ENCODE measurements around the gene SLC22A23. TPM values are rescaled to one million over a fixed set of nuclear protein-coding genes. Genes with fewer than 3 reads are reported as not detected.
A peak's percentile ranks its signal among the peaks of the same experiment; 100 is the strongest.

The SLC22A23 gene
- polyA plus RNA-seq, 1 donor (not counting 4 experiments of a cell fraction or from before 2014, with no cell fraction given): 4.3 TPM

DNA sequence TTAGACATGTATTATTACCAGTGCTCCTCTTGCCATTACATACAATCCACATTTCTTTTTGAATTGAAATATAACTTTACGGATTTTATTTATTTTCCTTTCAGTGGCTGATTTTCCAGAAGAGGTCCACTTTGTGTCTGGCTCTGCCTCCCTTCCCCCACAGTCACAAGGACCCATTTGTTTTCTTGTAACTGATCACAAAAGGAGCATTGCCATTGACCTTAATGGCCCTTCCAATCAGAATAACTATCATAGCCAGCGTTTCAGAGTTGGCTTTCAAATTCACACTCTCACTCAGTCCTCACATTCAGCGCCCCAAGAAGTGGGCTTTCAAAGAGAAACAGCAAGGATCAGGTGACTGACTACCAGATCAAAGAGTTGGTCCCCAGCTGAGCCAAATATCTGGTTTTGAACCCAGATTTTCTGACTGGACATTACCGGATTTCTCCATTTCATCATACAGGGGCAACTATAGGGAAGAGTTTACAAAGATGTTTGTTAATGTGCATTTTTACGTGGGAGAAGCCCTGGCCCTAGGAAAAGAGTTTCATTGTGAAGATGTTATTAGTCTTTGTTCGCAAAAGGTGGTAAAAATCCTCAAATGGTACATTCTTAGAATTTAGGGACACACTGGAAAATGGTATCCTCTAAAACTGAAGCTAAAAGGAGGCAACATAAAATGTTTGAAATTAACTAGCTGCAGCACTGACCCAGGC, 2.0 kb upstream of the SLC22A23 start:
- Histone ChIP-seq H3K9me3 (ENCODE audit: control insufficient read depth, low read depth, low read length) (no peaks in the 10 kb centered on the region), H3K27me3 (ENCODE audit: control insufficient read depth, extremely low read depth, insufficient read depth, low read length) (no peaks in the 10 kb centered on the region), H3K4me1 (ENCODE audit: control insufficient read depth, extremely low read depth, insufficient read depth, low read length) (peaks cover 26% of the 10 kb centered on the region), H3K79me2 (ENCODE audit: control insufficient read depth, insufficient read depth, low read length) (peaks cover 3% of the 10 kb centered on the region), H2AFZ (ENCODE audit: control insufficient read depth, low read length) (no peak overlapping the region), H3K4me3 (ENCODE audit: control insufficient read depth in 2 of 3, extremely low read depth in 1 of 3, insufficient read depth in 2 of 3, low read depth in 1 of 3, low read length in 3 of 3) (no peak overlapping the region), H3K4me2 (ENCODE audit: control insufficient read depth, extremely low read depth, insufficient read depth, low read depth, low read length) (no peak overlapping the region), H4K20me1 (ENCODE audit: control insufficient read depth, extremely low read depth, insufficient read depth, low read length) (no peaks in the 10 kb centered on the region), H3K36me3 (ENCODE audit: control insufficient read depth in 2 of 2, extremely low read depth in 1 of 2, insufficient read depth in 2 of 2, low read length in 2 of 2) (no peaks in the 10 kb centered on the region), H3K9me1 (ENCODE audit: control insufficient read depth, extremely low read depth, insufficient read depth, low read length) (no peaks in the 10 kb centered on the region), H3K9ac (ENCODE audit: control insufficient read depth, extremely low read depth, insufficient read depth, low read length) (no peak overlapping the region), H3K27ac (ENCODE audit: control insufficient read depth, insufficient read depth, low read length) (no peak overlapping the region)
- DNase-seq (ENCODE audit: low read depth, low spot score): no peak
- TF ChIP-seq EZH2 (IDR thresholded peaks at IDR 0.05; ENCODE audit: low read length): no peak
- TF ChIP-seq, protein P1, sequence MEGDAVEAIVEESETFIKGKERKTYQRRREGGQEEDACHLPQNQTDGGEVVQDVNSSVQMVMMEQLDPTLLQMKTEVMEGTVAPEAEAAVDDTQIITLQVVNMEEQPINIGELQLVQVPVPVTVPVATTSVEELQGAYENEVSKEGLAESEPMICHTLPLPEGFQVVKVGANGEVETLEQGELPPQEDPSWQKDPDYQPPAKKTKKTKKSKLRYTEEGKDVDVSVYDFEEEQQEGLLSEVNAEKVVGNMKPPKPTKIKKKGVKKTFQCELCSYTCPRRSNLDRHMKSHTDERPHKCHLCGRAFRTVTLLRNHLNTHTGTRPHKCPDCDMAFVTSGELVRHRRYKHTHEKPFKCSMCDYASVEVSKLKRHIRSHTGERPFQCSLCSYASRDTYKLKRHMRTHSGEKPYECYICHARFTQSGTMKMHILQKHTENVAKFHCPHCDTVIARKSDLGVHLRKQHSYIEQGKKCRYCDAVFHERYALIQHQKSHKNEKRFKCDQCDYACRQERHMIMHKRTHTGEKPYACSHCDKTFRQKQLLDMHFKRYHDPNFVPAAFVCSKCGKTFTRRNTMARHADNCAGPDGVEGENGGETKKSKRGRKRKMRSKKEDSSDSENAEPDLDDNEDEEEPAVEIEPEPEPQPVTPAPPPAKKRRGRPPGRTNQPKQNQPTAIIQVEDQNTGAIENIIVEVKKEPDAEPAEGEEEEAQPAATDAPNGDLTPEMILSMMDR (optimal IDR thresholded peaks at IDR 0.05 in 1 of 3, IDR thresholded peaks at IDR 0.05 in 1 of 3, conservative IDR thresholded peaks at IDR 0.05 in 1 of 3; ENCODE audit: extremely low read depth in 1 of 3, insufficient read depth in 2 of 3, low read length in 3 of 3): no peak
- no peak for FAIRE-seq
- dilution Hi-C loops (cut with MboI; ENCODE audit: extremely low pct_ligation_motif_present, low sequenced_read_pairs): no loop called here

DNA sequence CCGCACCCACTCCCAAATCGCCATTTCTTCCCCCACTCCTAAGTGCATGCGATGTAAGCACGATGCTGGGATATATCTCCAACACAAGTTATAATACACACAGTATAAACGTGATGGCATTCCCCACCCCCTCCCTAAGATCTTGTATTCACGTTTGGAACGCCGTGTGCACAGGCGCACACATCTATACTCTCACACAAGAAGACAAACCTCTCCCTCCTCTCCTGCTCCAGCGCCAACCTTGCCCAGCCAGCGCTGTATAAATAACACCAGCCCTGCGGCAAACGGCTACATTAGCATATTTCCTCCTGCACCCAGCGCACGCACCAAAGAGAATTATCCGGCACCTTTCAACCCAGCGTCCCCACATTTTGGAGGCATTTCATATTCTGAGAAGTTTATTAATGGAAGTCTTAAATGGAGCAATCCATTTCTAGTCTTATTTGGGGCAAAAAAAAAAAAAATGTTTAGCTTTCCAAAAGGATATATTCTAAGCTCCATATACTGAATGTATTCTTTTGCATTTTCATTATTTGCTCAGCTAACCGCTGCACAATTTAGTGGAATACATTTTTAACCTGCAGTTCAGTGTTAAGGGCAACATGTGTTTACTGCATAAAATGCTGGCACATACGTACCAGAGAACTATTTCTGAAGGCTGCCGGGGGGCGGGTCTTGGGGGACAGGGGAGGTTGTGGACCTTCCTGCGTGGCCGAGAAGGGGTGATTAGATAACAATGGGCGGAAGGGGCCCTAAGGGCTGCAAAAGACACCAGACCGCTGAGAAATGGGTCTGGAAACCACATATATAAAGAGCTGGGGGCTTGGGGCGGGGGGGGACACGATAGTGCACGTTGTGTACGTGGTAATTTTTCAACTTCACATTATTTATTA, 1.1 kb upstream of the SLC22A23 start:
- peak overlapping the region; percentile 29 for H2AFZ ChIP-seq (ENCODE audit: control insufficient read depth, low read length)
- H3K27me3 ChIP-seq (ENCODE audit: control insufficient read depth, extremely low read depth, insufficient read depth, low read length): no peaks in the 10 kb centered on the region
- dilution Hi-C loops (cut with MboI; ENCODE audit: extremely low pct_ligation_motif_present, low sequenced_read_pairs): no loop called here
- H3K79me2 ChIP-seq (ENCODE audit: control insufficient read depth, insufficient read depth, low read length): peaks cover 3% of the 10 kb centered on the region
- no peaks in the 10 kb centered on the region for H4K20me1 ChIP-seq (ENCODE audit: control insufficient read depth, extremely low read depth, insufficient read depth, low read length)
- no peaks in the 10 kb centered on the region for H3K36me3 ChIP-seq (ENCODE audit: control insufficient read depth in 2 of 2, extremely low read depth in 1 of 2, insufficient read depth in 2 of 2, low read length in 2 of 2)
- no peak overlapping the region for H3K27ac ChIP-seq (ENCODE audit: control insufficient read depth, insufficient read depth, low read length)
- H3K9me3 ChIP-seq (ENCODE audit: control insufficient read depth, low read depth, low read length): no peaks in the 10 kb centered on the region
- no peak for DNase-seq (ENCODE audit: low read depth, low spot score)
- H3K4me3 ChIP-seq (ENCODE audit: control insufficient read depth in 2 of 3, extremely low read depth in 1 of 3, insufficient read depth in 2 of 3, low read depth in 1 of 3, low read length in 3 of 3): peak overlapping the region; percentile 53 to 57 (median 53)
- H3K9ac ChIP-seq (ENCODE audit: control insufficient read depth, extremely low read depth, insufficient read depth, low read length): peak overlapping the region; percentile 52
- TF ChIP-seq, protein P1 (optimal IDR thresholded peaks at IDR 0.05 in 1 of 3, IDR thresholded peaks at IDR 0.05 in 1 of 3, conservative IDR thresholded peaks at IDR 0.05 in 1 of 3; ENCODE audit: extremely low read depth in 1 of 3, insufficient read depth in 2 of 3, low read length in 3 of 3): no peak
- TF ChIP-seq EZH2 (IDR thresholded peaks at IDR 0.05; ENCODE audit: low read length): no peak
- peak overlapping the region; percentile 80 for H3K4me2 ChIP-seq (ENCODE audit: control insufficient read depth, extremely low read depth, insufficient read depth, low read depth, low read length)
- H3K9me1 ChIP-seq (ENCODE audit: control insufficient read depth, extremely low read depth, insufficient read depth, low read length): no peaks in the 10 kb centered on the region
- peaks cover 27% of the 10 kb centered on the region for H3K4me1 ChIP-seq (ENCODE audit: control insufficient read depth, extremely low read depth, insufficient read depth, low read length)
- FAIRE-seq: peak; percentile 65

All from keratinocyte (primary cell).